Calu3 (cell line): ENCODE measurements around the gene HSPA12B. TPM values are rescaled to one million over a fixed set of nuclear protein-coding genes. Genes with fewer than 3 reads are reported as not detected.

Experiments
- BruUV-seq: library from RNA; stranded (reverse); fragments of 400-500 nt; replicated peaks from 2 replicates; lab custom pipeline; 2021; lab: Mats Ljungman, UMichigan
- CTCF ChIA-PET: fragments of 300-600 bp; sonication (Branson Sonifier 250); formaldehyde crosslinking; loops from one replicate; lab custom pipeline; 2022; ENCODE audit warnings: antibody characterized with exemption; lab: Charles Lee
- DNase-seq: peaks from one replicate; pipeline ENCODE4 v3.0.0; 2022
- H3K27ac Mint-ChIP-seq: one replicate; pipeline ENCODE4 v1.8.0; 2022; ENCODE audit warnings: mixed read lengths; ENCODE audit not compliant: unreplicated experiment
- H3K27me3 Mint-ChIP-seq: one replicate; pipeline ENCODE4 v1.8.0; 2022; ENCODE audit warnings: mixed read lengths; ENCODE audit not compliant: unreplicated experiment
- H3K36me3 Mint-ChIP-seq: one replicate; pipeline ENCODE4 v1.8.0; 2022; ENCODE audit warnings: mild to moderate bottlenecking, moderate library complexity, mixed read lengths; ENCODE audit not compliant: insufficient read depth, unreplicated experiment
- H3K4me1 Mint-ChIP-seq: one replicate; pipeline ENCODE4 v1.8.0; 2022; ENCODE audit warnings: mild to moderate bottlenecking, low read depth, mixed read lengths; ENCODE audit not compliant: unreplicated experiment
- H3K4me3 Mint-ChIP-seq: one replicate; pipeline ENCODE4 v1.8.0; 2022; ENCODE audit warnings: mild to moderate bottlenecking, low read depth, moderate library complexity, mixed read lengths; ENCODE audit not compliant: unreplicated experiment
- H3K9me3 Mint-ChIP-seq: one replicate; pipeline ENCODE4 v1.8.0; 2022; ENCODE audit warnings: low read depth, mixed read lengths; ENCODE audit not compliant: unreplicated experiment
- CTCF ChIP-seq: fragments of 200-600 bp; IDR thresholded peaks from one replicate; pipeline ENCODE4 v1.8.0; 2022; ENCODE audit warnings: antibody characterized with exemption; ENCODE audit not compliant: unreplicated experiment
- intact Hi-C: fragments of 100-400 bp; cut with micrococcal nuclease; formaldehyde crosslinking; loops from one replicate; pipeline ENCODE4 v1.10.0; 2022; ENCODE audit not compliant: unreplicated experiment
- total RNA-seq: library from RNA; stranded (reverse); gene quantifications from 2 replicates; pipeline ENCODE4 v1.2.3, GENCODE V29; 2022

The HSPA12B gene
- total RNA-seq, 1 experiment from 2014 or later, result not detected

- H3K27ac Mint-ChIP-seq, result no peak overlapping the region
- intact Hi-C loops, result no loop called here
- CTCF ChIA-PET, result no interaction called here
- H3K36me3 Mint-ChIP-seq, result peaks cover 71% of the 10 kb centered on the region
- TF ChIP-seq CTCF, result no peak
- H3K4me1 Mint-ChIP-seq, result peaks cover 29% of the 10 kb centered on the region
- no TSS peak for BruUV-seq
- DNase-seq, result no peak
- no peaks in the 10 kb centered on the region for H3K27me3 Mint-ChIP-seq
- H3K4me3 Mint-ChIP-seq, result no peak overlapping the region
- no peaks in the 10 kb centered on the region for H3K9me3 Mint-ChIP-seq
Measured at GRCh38 chr20:3801299-3801698, 68.8 kb downstream of the HSPA12B start.

- CTCF ChIA-PET, result no interaction called here
- no peaks in the 10 kb centered on the region for H3K9me3 Mint-ChIP-seq
- H3K27me3 Mint-ChIP-seq, result no peaks in the 10 kb centered on the region
- H3K27ac Mint-ChIP-seq, result no peak overlapping the region
- H3K4me3 Mint-ChIP-seq, result no peak overlapping the region
- H3K36me3 Mint-ChIP-seq, result peaks cover 71% of the 10 kb centered on the region
- intact Hi-C loops, result no loop called here
- peaks cover 29% of the 10 kb centered on the region for H3K4me1 Mint-ChIP-seq
- no TSS peak for BruUV-seq
- no peak for DNase-seq
- TF ChIP-seq CTCF, result no peak
Measured at GRCh38 chr20:3801846-3802245, 69.4 kb downstream of the HSPA12B start.

Other genes with a start within 250 kb of the HSPA12B start
- gene GFRA4, start 69.3 kb upstream of the HSPA12B start, total RNA-seq, result not detected in 2 replicates
- not detected in 2 replicates for gene ADAM33, start 50.7 kb upstream of the HSPA12B start, total RNA-seq
- gene SIGLEC1, start 20.1 kb upstream of the HSPA12B start, total RNA-seq, result not detected in 2 replicates
- 27.3 and 29.0 TPM in 2 replicates for gene ADISSP, start 35.1 kb downstream of the HSPA12B start, total RNA-seq
- 0.28 TPM in 1 of 2 replicates, not detected in the other for gene SPEF1, start 48.8 kb downstream of the HSPA12B start, total RNA-seq
- 44.7 and 44.9 TPM in 2 replicates for gene CENPB, start 54.1 kb downstream of the HSPA12B start, total RNA-seq
- gene CDC25B, start 63.6 kb downstream of the HSPA12B start, total RNA-seq, result 69.6 and 75.0 TPM in 2 replicates
- 7.2 and 9.5 TPM in 2 replicates for gene AP5S1, start 87.9 kb downstream of the HSPA12B start, total RNA-seq
- gene MAVS, start 114.1 kb downstream of the HSPA12B start, total RNA-seq, result 29.8 and 32.1 TPM in 2 replicates
- gene PANK2, start 156.7 kb downstream of the HSPA12B start, total RNA-seq, result 37.9 TPM in 2 replicates